Right cardiac atrium (tissue), 5 donors: ENCODE results near the gene JMJD1C. TPM values are rescaled to one million over a fixed set of nuclear protein-coding genes. Genes with fewer than 3 reads are reported as not detected.
A peak's percentile ranks its signal among the peaks of the same experiment; 100 is the strongest.
"Not testable (repeated sequence)": the region's sequence is repeated elsewhere in the genome, so short reads cannot be mapped to it uniquely, and the experiment has no call there.

Experiments
- ATAC-seq, 2 donors: fragments of 200-7000 bp; cut with Tn5 transposase; one replicate each; pipeline versions ENCODE4 v1.8.0 to v1.9.1; 2020; ENCODE audit warnings: moderate library complexity in 2 of 2, mild to moderate bottlenecking in 1 of 2
- DNase-seq, 3 donors: peaks; one replicate each; pipeline ENCODE4 v3.0.0-alpha.2; 2020
- H3K27ac ChIP-seq: one replicate; pipeline ENCODE4 v1.5.1; 2013; ENCODE audit warnings: mild to moderate bottlenecking, low read length, control low read depth, moderate library complexity
- H3K27me3 ChIP-seq: one replicate; pipeline ENCODE4 v1.6.1; 2013; ENCODE audit not compliant: control insufficient read depth, insufficient read depth
- H3K4me1 ChIP-seq: one replicate; pipeline ENCODE4 v1.6.1; 2013; ENCODE audit warnings: low read length; ENCODE audit not compliant: control insufficient read depth, insufficient read depth
- H3K4me3 ChIP-seq: one replicate; pipeline ENCODE4 v1.5.1; 2013; ENCODE audit warnings: low read length, control low read depth
- H3K9me3 ChIP-seq: one replicate; pipeline ENCODE4 v1.6.1; 2013; ENCODE audit warnings: low read length; ENCODE audit not compliant: control insufficient read depth
- WGBS: extraction: QIAGEN DNeasy Blood & Tissue Kit; methylation state at CpG from one replicate; pipeline ENCODE4 v1.1.7; 2013; 5-methylcytosine and 5-hydroxymethylcytosine counted together
- intact Hi-C, 4 donors: fragments of 100-400 bp; cut with DNase I; formaldehyde crosslinking; loops; one replicate each; pipeline versions ENCODE4 v1.11.0 to v1.14.0; 2022 to 2023
- polyA plus RNA-seq: library from polyadenylated mRNA; stranded (reverse); fragments of 200-250 nt; gene quantifications from one replicate; pipeline ENCODE4 v1.2.3, GENCODE V29; 2013
- total RNA-seq, 4 donors: library from RNA; stranded (reverse); fragmentation: NEBNext Ultra II Directional; extraction: Animal tissue kit (Norgen Biotek cat#: 25700); gene quantifications; one replicate each; pipeline ENCODE4 v1.2.1, GENCODE V29; 2021
- donor health status: healthy with polysubstance abuse.
- donor health status: DM: no; HTN: yes; CAD: no.
- donor health status: DM: no; HTN: no; CAD: no.
- donor health status: DM: no; HTN: yes; CAD: no; lungs with severe emphysema.
- donor health status: DM: yes; HTN: yes; CAD: no.

JMJD1C gene
- total and polyA plus RNA-seq, 5 donors, result 31.0 to 44.8 (median 43.1) TPM

- ATAC-seq, H3K9me3 ChIP-seq, intact Hi-C loops, H3K4me3 ChIP-seq, H3K27ac ChIP-seq, DNase-seq, H3K4me1 ChIP-seq, H3K27me3 ChIP-seq: not testable (repeated sequence)
- WGBS, result 97% methylated on average over 6 of the region's 6 CpGs
Observed at GRCh38 chr10:63283901-63284300, 181.9 kb downstream of the JMJD1C start.

GRCh38 chr10:63283093-63283492 lies 182.7 kb downstream of the JMJD1C start:
- ATAC-seq (no peak), DNase-seq (no peak)
- H3K4me1 ChIP-seq, result peaks cover 4% of the 10 kb centered on the region
- no peak overlapping the region for H3K27ac ChIP-seq
- H3K9me3 ChIP-seq, result no peaks in the 10 kb centered on the region
- no peaks in the 10 kb centered on the region for H3K27me3 ChIP-seq
- intact Hi-C loops, result no loop called here
- WGBS, result 94% methylated on average over 2 of the region's 2 CpGs
- H3K4me3 ChIP-seq, result no peak overlapping the region

GRCh38 chr10:63281967-63282366 lies 183.8 kb downstream of the JMJD1C start:
- H3K4me1 ChIP-seq, result peaks cover 4% of the 10 kb centered on the region
- H3K4me3 ChIP-seq, result no peak overlapping the region
- no peaks in the 10 kb centered on the region for H3K9me3 ChIP-seq
- intact Hi-C loops, result no loop called here
- no peaks in the 10 kb centered on the region for H3K27me3 ChIP-seq
- ATAC-seq (no peak), DNase-seq (no peak)
- WGBS, result 80% methylated on average over 3 of the region's 3 CpGs
- H3K27ac ChIP-seq, result no peak overlapping the region

GRCh38 chr10:63280386-63280785 lies 185.4 kb downstream of the JMJD1C start:
- H3K27ac ChIP-seq, result no peak overlapping the region
- 98% methylated on average over 6 of the region's 6 CpGs for WGBS
- ATAC-seq, result no peak

GRCh38 chr10:63275094-63275493 lies 190.7 kb downstream of the JMJD1C start:
- H3K9me3 ChIP-seq, result no peaks in the 10 kb centered on the region
- 87% methylated on average over 3 of the region's 3 CpGs for WGBS
- H3K27ac ChIP-seq, result no peak overlapping the region
- H3K4me1 ChIP-seq, result peaks cover 2% of the 10 kb centered on the region
- intact Hi-C loops, result no loop called here
- ATAC-seq (no peak), DNase-seq (no peak)
- no peak overlapping the region for H3K4me3 ChIP-seq
- no peaks in the 10 kb centered on the region for H3K27me3 ChIP-seq

More at GRCh38 chr10:63280386-63280785, 185.4 kb downstream of the JMJD1C start:
- DNase-seq, result no peak
- Histone ChIP-seq H3K4me3 (no peak overlapping the region), H3K9me3 (no peaks in the 10 kb centered on the region), H3K4me1 (peaks cover 4% of the 10 kb centered on the region), H3K27me3 (no peaks in the 10 kb centered on the region)
- intact Hi-C loops, result no loop called here

GRCh38 chr10:63273577-63273976 lies 192.2 kb downstream of the JMJD1C start:
- no peak overlapping the region for H3K4me3 ChIP-seq
- peak in 1 of 2 donors; percentile 56 for ATAC-seq
- H3K27me3 ChIP-seq, result no peaks in the 10 kb centered on the region
- no peak overlapping the region for H3K27ac ChIP-seq
- no peaks in the 10 kb centered on the region for H3K9me3 ChIP-seq
- intact Hi-C loops, result no loop called here
- no peak for DNase-seq
- peaks cover 2% of the 10 kb centered on the region for H3K4me1 ChIP-seq

GRCh38 chr10:63268798-63269503 lies 196.8 kb downstream of the JMJD1C start:
- peak overlapping the region; percentile 99 for H3K27ac ChIP-seq
- no peaks in the 10 kb centered on the region for H3K4me1 ChIP-seq
- intact Hi-C loops, result loop anchor here in 1 of 4 donors (2.0 kb wide), 1 partner anchor 362 kb away; no protein-coding TSS in a partner anchor
- H3K9me3 ChIP-seq, result no peaks in the 10 kb centered on the region
- DNase-seq (peak; percentile 69 to 74 (median 73)), ATAC-seq (peak; percentile 97 to 99)
- WGBS, result under 1% methylated on average over 17 of the region's 17 CpGs
- H3K4me3 ChIP-seq, result peak overlapping the region; percentile 93
- no peaks in the 10 kb centered on the region for H3K27me3 ChIP-seq

GRCh38 chr10:63268149-63268797 lies 197.5 kb downstream of the JMJD1C start:
- ATAC-seq (no peak), DNase-seq (no peak)
- Histone ChIP-seq H3K4me3 (peak overlapping the region; percentile 93), H3K4me1 (peaks cover 2% of the 10 kb centered on the region), H3K27ac (peak overlapping the region; percentile 99), H3K27me3 (no peaks in the 10 kb centered on the region), H3K9me3 (no peaks in the 10 kb centered on the region)
- intact Hi-C loops, result loop anchor here in 1 of 4 donors (2.0 kb wide), 1 partner anchor 363 kb away; no protein-coding TSS in a partner anchor
- WGBS, result 0% methylated on average over 3 of the region's 3 CpGs

DNA sequence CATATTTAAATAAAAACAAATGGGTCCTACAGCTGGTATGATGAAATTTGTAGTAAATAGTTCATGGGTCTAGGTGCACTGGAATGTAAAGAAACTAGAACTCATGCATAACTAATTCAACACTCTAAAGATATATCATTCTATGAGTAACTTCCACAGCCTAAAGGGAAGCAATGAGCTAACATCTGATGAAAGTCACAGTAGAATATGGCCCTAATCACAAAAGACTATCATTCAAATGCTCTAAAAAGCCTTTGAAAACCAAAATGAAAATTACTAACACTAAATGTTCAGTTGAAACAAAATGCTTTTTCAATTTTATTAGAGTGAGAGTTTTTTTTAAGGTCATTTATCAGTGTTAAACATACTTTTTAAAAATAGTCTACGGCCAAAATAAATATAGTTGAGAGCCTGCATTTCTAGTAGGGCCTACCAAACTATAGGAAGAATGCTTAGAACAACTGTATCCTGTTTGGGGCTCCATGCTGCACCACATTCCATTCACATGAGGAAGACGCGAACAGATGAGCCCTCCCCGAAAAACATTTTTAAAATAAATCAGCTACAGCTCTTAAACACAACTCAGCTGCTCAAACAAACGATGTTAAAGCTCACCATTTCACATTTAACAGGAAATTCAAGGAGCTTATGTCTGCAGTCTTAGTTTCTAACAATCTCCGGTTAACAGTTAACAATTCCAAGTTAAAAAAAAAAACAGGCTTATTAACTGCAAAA lies 198.2 kb downstream of the JMJD1C start:
- Histone ChIP-seq H3K4me1 (peaks cover 2% of the 10 kb centered on the region), H3K27me3 (no peaks in the 10 kb centered on the region), H3K27ac (peak overlapping the region; percentile 92), H3K9me3 (no peaks in the 10 kb centered on the region), H3K4me3 (peak overlapping the region; percentile 93)
- WGBS, result under 1% methylated on average over 6 of the region's 6 CpGs
- no peak for DNase-seq
- peak; percentile 34 to 38 for ATAC-seq
- intact Hi-C loops, result loop anchor here in 1 of 4 donors (2.0 kb wide), 1 partner anchor 363 kb away; no protein-coding TSS in a partner anchor

GRCh38 chr10:63266391-63267316 lies 199.1 kb downstream of the JMJD1C start:
- no peak for ATAC-seq
- intact Hi-C loops, result no loop called here
- no peak for DNase-seq
- Histone ChIP-seq H3K4me1 (peaks cover 2% of the 10 kb centered on the region), H3K4me3 (peak overlapping the region; percentile 89), H3K27me3 (no peaks in the 10 kb centered on the region), H3K9me3 (no peaks in the 10 kb centered on the region), H3K27ac (no peak overlapping the region)
- under 1% methylated on average over 6 of the region's 6 CpGs for WGBS
